Measurements from ENCODE around the gene SERPINI1.

GRCh38 chr3:167735233-167736138 lies at the start of gene SERPINI1:
- no peak for TF ChIP-seq EZH2 (IDR thresholded peaks at IDR 0.05; ENCODE audit: borderline replicate concordance, low read depth, low read length, poor library complexity, severe bottlenecking)
- no peak for TF ChIP-seq CTCF (conservative IDR thresholded peaks at IDR 0.05; ENCODE audit: low read depth, low read length)

Data from A673 (cell line).